ENCODE measurements around the gene TPRG1L.

GRCh38 chr1:3603156-3603555 lies 21.7 kb upstream of the TPRG1L start:
- no peak for TF ChIP-seq POLR2A (IDR thresholded peaks at IDR 0.05)
- TF ChIP-seq, protein P1, sequence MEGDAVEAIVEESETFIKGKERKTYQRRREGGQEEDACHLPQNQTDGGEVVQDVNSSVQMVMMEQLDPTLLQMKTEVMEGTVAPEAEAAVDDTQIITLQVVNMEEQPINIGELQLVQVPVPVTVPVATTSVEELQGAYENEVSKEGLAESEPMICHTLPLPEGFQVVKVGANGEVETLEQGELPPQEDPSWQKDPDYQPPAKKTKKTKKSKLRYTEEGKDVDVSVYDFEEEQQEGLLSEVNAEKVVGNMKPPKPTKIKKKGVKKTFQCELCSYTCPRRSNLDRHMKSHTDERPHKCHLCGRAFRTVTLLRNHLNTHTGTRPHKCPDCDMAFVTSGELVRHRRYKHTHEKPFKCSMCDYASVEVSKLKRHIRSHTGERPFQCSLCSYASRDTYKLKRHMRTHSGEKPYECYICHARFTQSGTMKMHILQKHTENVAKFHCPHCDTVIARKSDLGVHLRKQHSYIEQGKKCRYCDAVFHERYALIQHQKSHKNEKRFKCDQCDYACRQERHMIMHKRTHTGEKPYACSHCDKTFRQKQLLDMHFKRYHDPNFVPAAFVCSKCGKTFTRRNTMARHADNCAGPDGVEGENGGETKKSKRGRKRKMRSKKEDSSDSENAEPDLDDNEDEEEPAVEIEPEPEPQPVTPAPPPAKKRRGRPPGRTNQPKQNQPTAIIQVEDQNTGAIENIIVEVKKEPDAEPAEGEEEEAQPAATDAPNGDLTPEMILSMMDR (IDR thresholded peaks at IDR 0.05), result no peak

Data from testis (tissue), 2 donors.